ENCODE measurements around the gene ADGRF5.

The ADGRF5 gene

GRCh38 chr6:46931416-46931815, 9.7 kb upstream of the ADGRF5 start:
- in situ Hi-C loops (cut with MboI; ENCODE audit: low sequenced_read_pairs) = no loop called here

- in situ Hi-C loops (cut with MboI; ENCODE audit: low sequenced_read_pairs) = no loop called here
These were observed 8.6 kb upstream of the ADGRF5 start for GRCh38 chr6:46930331-46930730.

GRCh38 chr6:46927066-46927465, 5.3 kb upstream of the ADGRF5 start:
- in situ Hi-C loops (cut with MboI; ENCODE audit: low sequenced_read_pairs) = no loop called here

GRCh38 chr6:46926481-46926880, 4.7 kb upstream of the ADGRF5 start:
- in situ Hi-C loops (cut with MboI; ENCODE audit: low sequenced_read_pairs) = no loop called here

- in situ Hi-C loops (cut with MboI; ENCODE audit: low sequenced_read_pairs) = no loop called here
These were observed 4.0 kb upstream of the ADGRF5 start for GRCh38 chr6:46925563-46926253.

- in situ Hi-C loops (cut with MboI; ENCODE audit: low sequenced_read_pairs) = no loop called here
These were observed 1.7 kb upstream of the ADGRF5 start for GRCh38 chr6:46923476-46923875.

GRCh38 chr6:46921059-46921458, 679 bp downstream of the ADGRF5 start:
- in situ Hi-C loops (cut with MboI; ENCODE audit: low sequenced_read_pairs) = no loop called here

- in situ Hi-C loops (cut with MboI; ENCODE audit: low sequenced_read_pairs) = no loop called here
These were observed 2.9 kb downstream of the ADGRF5 start for GRCh38 chr6:46918806-46919205.

- in situ Hi-C loops (cut with MboI; ENCODE audit: low sequenced_read_pairs) = no loop called here
These were observed 4.7 kb downstream of the ADGRF5 start for GRCh38 chr6:46917002-46917545.

GRCh38 chr6:46915866-46916265, 5.9 kb downstream of the ADGRF5 start:
- in situ Hi-C loops (cut with MboI; ENCODE audit: low sequenced_read_pairs) = no loop called here

GRCh38 chr6:46915380-46915779, 6.4 kb downstream of the ADGRF5 start:
- in situ Hi-C loops (cut with MboI; ENCODE audit: low sequenced_read_pairs) = no loop called here

GRCh38 chr6:46914279-46914810, 7.4 kb downstream of the ADGRF5 start:
- in situ Hi-C loops (cut with MboI; ENCODE audit: low sequenced_read_pairs) = no loop called here

GRCh38 chr6:46909371-46909770, 12.4 kb downstream of the ADGRF5 start:
- in situ Hi-C loops (cut with MboI; ENCODE audit: low sequenced_read_pairs) = no loop called here

- in situ Hi-C loops (cut with MboI; ENCODE audit: low sequenced_read_pairs) = no loop called here
These were observed 15.0 kb downstream of the ADGRF5 start for GRCh38 chr6:46906776-46907175.

GRCh38 chr6:46904117-46904516, 17.6 kb downstream of the ADGRF5 start:
- in situ Hi-C loops (cut with MboI; ENCODE audit: low sequenced_read_pairs) = no loop called here

GRCh38 chr6:46903175-46903574, 18.6 kb downstream of the ADGRF5 start:
- in situ Hi-C loops (cut with MboI; ENCODE audit: low sequenced_read_pairs) = no loop called here

GRCh38 chr6:46901882-46902314, 19.8 kb downstream of the ADGRF5 start:
- in situ Hi-C loops (cut with MboI; ENCODE audit: low sequenced_read_pairs) = no loop called here

GRCh38 chr6:46900266-46900665, 21.5 kb downstream of the ADGRF5 start:
- in situ Hi-C loops (cut with MboI; ENCODE audit: low sequenced_read_pairs) = no loop called here

- in situ Hi-C loops (cut with MboI; ENCODE audit: low sequenced_read_pairs) = no loop called here
These were observed 22.1 kb downstream of the ADGRF5 start for GRCh38 chr6:46899659-46900058.

- in situ Hi-C loops (cut with MboI; ENCODE audit: low sequenced_read_pairs) = no loop called here
These were observed 23.7 kb downstream of the ADGRF5 start for GRCh38 chr6:46898006-46898405.

GRCh38 chr6:46896871-46897270, 24.9 kb downstream of the ADGRF5 start:
- in situ Hi-C loops (cut with MboI; ENCODE audit: low sequenced_read_pairs) = no loop called here

- in situ Hi-C loops (cut with MboI; ENCODE audit: low sequenced_read_pairs) = no loop called here
These were observed 25.8 kb downstream of the ADGRF5 start for GRCh38 chr6:46895930-46896329.

GRCh38 chr6:46894433-46894832, 27.3 kb downstream of the ADGRF5 start:
- in situ Hi-C loops (cut with MboI; ENCODE audit: low sequenced_read_pairs) = no loop called here
